K562 (cell line): ENCODE results near the gene UGT1A3. TPM values are rescaled to one million over a fixed set of nuclear protein-coding genes. Genes with fewer than 3 reads are reported as not detected.

Source experiments
- ATAC-seq: fragments of 200-7000 bp; cut with Tn5 transposase; 3 replicates; pipeline ENCODE4 v1.9.1; 2020; ENCODE audit warnings: moderate library complexity
- BruUV-seq: library from RNA; stranded (reverse); fragments of 400-500 nt; replicated peaks from 2 replicates; lab custom pipeline; 2021; lab: Mats Ljungman, UMichigan
- CTCF ChIA-PET: fragments of 300-600 bp; formaldehyde crosslinking; extraction: SDS; loops from one replicate; lab custom pipeline; 2021; ENCODE audit warnings: low intra/inter-chr PET ratio; lab: Yijun Ruan, JAX
- POLR2A ChIA-PET: fragments of 300-600, 350-650 bp; sonication (Branson Sonifier 250); formaldehyde crosslinking; extraction: SDS; loops from one replicate; lab custom pipeline; 2021; ENCODE audit warnings: antibody characterized with exemption, inconsistent platforms; lab: Yijun Ruan, JAX
- DNase-seq, 4 experiments: peaks; one replicate each; pipeline versions ENCODE4 v3.0.0 to v3.0.0-alpha.2; 2011 to 2018; ENCODE audit warnings: low spot score in 3 of 4, mixed read lengths in 3 of 4; ENCODE audit errors: extremely low read depth in 1 of 4
- FAIRE-seq: peaks from 2 replicates; lab custom pipeline; 2011; peaks lifted over from hg19 to GRCh38; lab: Jason Lieb, UNC
- H2AFZ ChIP-seq: 2 replicates; pipeline ENCODE4 v1.6.0; 2011; ENCODE audit warnings: low read depth, low read length, control low read depth, inconsistent platforms
- H3K27ac ChIP-seq: fragments of 200-600 bp; 3 replicates; pipeline ENCODE4 v1.8.0; 2011; ENCODE audit warnings: low read depth, mild to moderate bottlenecking, control low read depth, inconsistent platforms, low read length, moderate library complexity, mixed read lengths; ENCODE audit errors: extremely low read depth
- H3K27me3 ChIP-seq, 2 experiments: fragments of 300-600 bp in 1 of 2; 2 replicates in 1 of 2; 3 replicates in 1 of 2; pipeline versions ENCODE4 v1.6.0 to v1.8.0; 2011; ENCODE audit warnings: inconsistent platforms in 2 of 2, low read length in 2 of 2, mild to moderate bottlenecking in 1 of 2, mixed read lengths in 1 of 2, moderate library complexity in 1 of 2; ENCODE audit not compliant: control insufficient read depth in 2 of 2, insufficient read depth in 2 of 2
- H3K36me3 ChIP-seq: fragments of 300-600 bp; 3 replicates; pipeline ENCODE4 v1.8.0; 2011; ENCODE audit warnings: mild to moderate bottlenecking, low read length, inconsistent platforms; ENCODE audit not compliant: control insufficient read depth, insufficient read depth
- H3K4me1 ChIP-seq, 2 experiments: fragments of 200-600 bp in 1 of 2; replicated peaks in 1 of 2; 2 replicates in 1 of 2; 3 replicates in 1 of 2; pipeline versions ENCODE4 v1.5.1 to v1.8.0; 2011; ENCODE audit warnings: inconsistent platforms in 2 of 2, low read length in 2 of 2, mild to moderate bottlenecking in 1 of 2, mixed read lengths in 1 of 2, moderate library complexity in 1 of 2; ENCODE audit not compliant: control insufficient read depth in 2 of 2, insufficient read depth in 2 of 2
- H3K4me2 ChIP-seq: 2 replicates; pipeline ENCODE4 v1.6.1; 2011; ENCODE audit warnings: low read length, control low read depth, inconsistent platforms, mixed read lengths; ENCODE audit not compliant: insufficient read depth
- H3K4me3 ChIP-seq: fragments of 200-600 bp; sonication (generic), shearing (Covaris generic); 2 replicates; pipeline ENCODE4 v1.5.1; 2016; ENCODE audit warnings: control low read depth, inconsistent platforms
- H3K79me2 ChIP-seq: fragments of 200-600 bp; 3 replicates; pipeline ENCODE4 v1.8.0; 2011; ENCODE audit warnings: low read length, inconsistent platforms; ENCODE audit not compliant: control insufficient read depth, insufficient read depth
- H3K9ac ChIP-seq, 2 experiments: 2 replicates each; pipeline versions ENCODE4 v1.6.0 to v1.6.1; 2011; ENCODE audit warnings: low read depth in 2 of 2, low read length in 2 of 2, control low read depth in 1 of 2, inconsistent platforms in 1 of 2, mild to moderate bottlenecking in 1 of 2, mixed read lengths in 1 of 2; ENCODE audit not compliant: insufficient read depth in 1 of 2
- H3K9me1 ChIP-seq: one replicate; pipeline ENCODE4 v1.6.0; 2011; ENCODE audit warnings: inconsistent platforms, mild to moderate bottlenecking, low read length, moderate library complexity; ENCODE audit not compliant: control insufficient read depth, insufficient read depth
- H3K9me3 ChIP-seq: replicated peaks from 2 replicates; pipeline ENCODE4 v1.5.1; 2011; ENCODE audit warnings: low read depth, low read length, inconsistent platforms; ENCODE audit not compliant: control insufficient read depth, insufficient read depth
- H4K20me1 ChIP-seq: replicated peaks from 2 replicates; pipeline ENCODE4 v1.6.1; 2011; ENCODE audit warnings: low read length, inconsistent platforms, mixed read lengths; ENCODE audit not compliant: control insufficient read depth, insufficient read depth
- CAMTA2 ChIP-seq: fragments of 250-450 bp; sonication (Bioruptor Pico); conservative IDR thresholded peaks from 2 replicates; pipeline ENCODE4 v1.5.1; 2022
- CHD1 ChIP-seq: fragments of 200-600 bp; sonication (generic); IDR thresholded peaks from one replicate; pipeline ENCODE4 v1.6.1; 2012; ENCODE audit warnings: mild to moderate bottlenecking, moderate library complexity, low read length, inconsistent platforms
- GTF2A2 ChIP-seq: IDR thresholded peaks from 2 replicates; pipeline ENCODE4 v1.6.1; 2016; ENCODE audit warnings: mild to moderate bottlenecking, missing genetic modification characterization, missing compliant biosample characterization
- MYNN ChIP-seq, 2 experiments: sonication (generic); formaldehyde crosslinking in 1 of 2; IDR thresholded peaks; 2 replicates each; pipeline versions ENCODE4 v1.5.0 to v1.6.1; 2016 to 2020; ENCODE audit warnings: antibody characterized with exemption in 1 of 2, missing genetic modification reagents in 1 of 2
- PML ChIP-seq: IDR thresholded peaks from 2 replicates; pipeline ENCODE4 v1.6.1; 2012; ENCODE audit warnings: low read length, inconsistent platforms
- POU5F1 ChIP-seq: fragments of 150-350 bp; IDR thresholded peaks from 2 replicates; pipeline ENCODE4 v1.6.1; 2014; ENCODE audit warnings: borderline replicate concordance, low read length, low read depth, mild to moderate bottlenecking; ENCODE audit not compliant: partially characterized antibody
- RCOR1 ChIP-seq, 2 experiments: IDR thresholded peaks; 2 replicates each; pipeline ENCODE4 v1.6.1; 2012; ENCODE audit warnings: low read depth in 2 of 2, low read length in 2 of 2, borderline replicate concordance in 1 of 2, improper control_type of control experiment in 1 of 2
- RNF219 ChIP-seq: fragments of 250-450 bp; sonication (Bioruptor Pico); IDR thresholded peaks from 2 replicates; pipeline ENCODE4 v1.5.0; 2022; ENCODE audit warnings: mild to moderate bottlenecking
- SIN3A ChIP-seq, 2 experiments: fragments of 150-350 bp in 1 of 2; IDR thresholded peaks; 2 replicates each; pipeline ENCODE4 v1.6.1; 2011 to 2016; ENCODE audit warnings: borderline replicate concordance in 2 of 2, low read depth in 2 of 2, low read length in 2 of 2, mild to moderate bottlenecking in 2 of 2, moderate library complexity in 2 of 2; ENCODE audit not compliant: control insufficient read depth in 1 of 2
- SLC30A9 ChIP-seq: fragments of 250-450 bp; sonication (Bioruptor Pico); IDR thresholded peaks from 2 replicates; pipeline ENCODE4 v1.8.0; 2022; ENCODE audit warnings: mild to moderate bottlenecking, moderate library complexity
- ZNF184 ChIP-seq: sonication (generic); formaldehyde crosslinking; IDR thresholded peaks from 2 replicates; pipeline ENCODE4 v1.5.0; 2020; ENCODE audit warnings: missing genetic modification reagents
- ZNF217 ChIP-seq: sonication (generic); formaldehyde crosslinking; IDR thresholded peaks from 2 replicates; pipeline ENCODE4 v1.8.0; 2022; ENCODE audit warnings: mild to moderate bottlenecking, missing genetic modification reagents
- ZNF3 ChIP-seq: fragments of 250-450 bp; sonication (Bioruptor Pico); IDR thresholded peaks from 2 replicates; pipeline ENCODE4 v1.5.0; 2021; ENCODE audit warnings: mild to moderate bottlenecking, moderate library complexity
- ZSCAN29 ChIP-seq: fragments of 450-650 bp; IDR thresholded peaks from 2 replicates; pipeline ENCODE4 v1.6.1; 2017
- WGBS: fragments of 100-300 bp; shearing (Covaris generic); methylation state at CpG from one replicate; pipeline ENCODE4 v1.1.6; 2016; ENCODE audit warnings: low coverage, mixed read lengths; ENCODE audit not compliant: insufficient coverage; ENCODE audit errors: missing lambda C conversion rate; 5-methylcytosine and 5-hydroxymethylcytosine counted together
- in situ Hi-C: fragments of 300-500 bp; cut with MboI; formaldehyde crosslinking; loops from 4 replicates; pipeline ENCODE4 v1.15.0; 2018; ENCODE audit warnings: inconsistent platforms, mixed read lengths
- intact Hi-C: fragments of 100-400 bp; cut with micrococcal nuclease; formaldehyde crosslinking; loops from 2 replicates; pipeline ENCODE4 v1.14.2; 2022
- polyA plus RNA-seq, 8 experiments: library from polyadenylated mRNA; depleted of rRNA in 4 of 8; stranded (reverse) in 5 of 8; unstranded in 3 of 8; fragments of >200 nt; fragmentation: Nextera tagmentation in 2 of 8; fragmentation: Illumina TruSeq in 1 of 8; extraction: Ambion mirVana in 2 of 8; extraction: Trizol in 1 of 8; gene quantifications; 2 replicates each; pipeline versions ENCODE4 v1.2.1 to v1.2.3, GENCODE V29; 2011 to 2014; ENCODE audit warnings: inconsistent platforms in 1 of 8, missing spikeins in 1 of 8
- total RNA-seq, 7 experiments: library from RNA; depleted of rRNA in 6 of 7; stranded (reverse); fragments of >200 nt in 6 of 7; fragmentation: Illumina TruSeq in 2 of 7; extraction: Trizol in 2 of 7; gene quantifications; 2 replicates each; pipeline versions ENCODE4 v1.2.1 to v1.2.3, GENCODE V29; 2011 to 2021; ENCODE audit warnings: low replicate concordance in 1 of 7
- TF ChIP-seq, protein P1 (sequence below): fragments of 250-450 bp; sonication (Bioruptor Pico); IDR thresholded peaks from 2 replicates; pipeline ENCODE4 v1.4.0; 2020; ENCODE audit warnings: mild to moderate bottlenecking, moderate library complexity
- TF ChIP-seq, protein P2 (sequence below): fragments of 250-450 bp; sonication (Bioruptor Pico); IDR thresholded peaks from 2 replicates; pipeline ENCODE4 v1.8.0; 2021; ENCODE audit warnings: moderate library complexity, mild to moderate bottlenecking, inconsistent platforms

UGT1A3 gene
- total and polyA plus RNA-seq, 9 of the 15 experiments (the other 6 are each of a cell fraction or from before 2014, with no cell fraction given) = not detected

DNA sequence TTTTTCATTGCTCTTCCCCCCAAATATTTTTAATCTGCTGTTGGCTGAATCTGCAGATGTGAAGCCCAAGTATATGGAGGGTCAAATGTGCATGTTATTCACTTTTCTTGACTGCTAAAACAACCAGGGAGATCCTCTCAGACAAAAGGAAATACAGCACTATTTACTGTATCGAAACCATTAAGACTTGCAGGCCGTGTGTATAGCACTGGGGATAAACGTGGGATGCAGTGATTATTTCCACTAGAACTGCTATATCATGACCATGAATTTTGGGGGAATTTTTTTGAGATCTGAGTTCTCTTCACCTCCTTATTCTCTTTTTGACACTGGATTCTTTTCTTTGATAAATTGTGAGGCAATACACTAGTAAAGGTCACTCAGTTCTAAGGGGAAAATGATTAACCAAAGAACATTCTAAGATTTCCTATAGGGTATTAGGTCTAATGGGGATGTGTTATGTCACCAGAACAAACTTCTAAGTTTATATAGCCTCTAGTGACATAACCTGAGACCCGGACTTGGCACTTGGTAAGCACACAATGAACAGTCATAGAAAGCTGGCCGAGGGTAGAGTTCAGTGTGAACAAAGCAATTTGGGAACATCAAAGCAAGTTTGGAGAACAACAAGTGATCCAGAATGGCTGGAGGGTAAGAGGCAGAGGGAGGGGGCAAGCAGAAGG lies 16.4 kb downstream of the UGT1A3 start:
- Histone ChIP-seq H3K36me3 (no peaks in the 10 kb centered on the region), H3K4me1 (peaks cover 0 to 7% of the 10 kb centered on the region in 2 experiments; a peak in 2 of 5 replicates), H4K20me1 (no peaks in the 10 kb centered on the region), H3K79me2 (no peaks in the 10 kb centered on the region), H3K4me2 (no peak overlapping the region), H3K27ac (no peak overlapping the region), H2AFZ (no peak overlapping the region), H3K9me3 (no peaks in the 10 kb centered on the region), H3K9me1 (no peaks in the 10 kb centered on the region), H3K9ac (no peak overlapping the region), H3K27me3 (no peaks in the 10 kb centered on the region), H3K4me3 (no peak overlapping the region)
- ChIA-PET CTCF (no interaction called here), POLR2A (no interaction called here)
- FAIRE-seq (no peak), ATAC-seq (no peak), DNase-seq (no peak)
- in situ Hi-C loops = no loop called here
- BruUV-seq = no TSS peak
- WGBS = 0% methylated on average over 3 of the region's 5 CpGs
- intact Hi-C loops = no loop called here
- no peak for TF ChIP-seq POU5F1
- TF ChIP-seq GTF2A2 (tag) = no peak
- TF ChIP-seq, protein P1, sequence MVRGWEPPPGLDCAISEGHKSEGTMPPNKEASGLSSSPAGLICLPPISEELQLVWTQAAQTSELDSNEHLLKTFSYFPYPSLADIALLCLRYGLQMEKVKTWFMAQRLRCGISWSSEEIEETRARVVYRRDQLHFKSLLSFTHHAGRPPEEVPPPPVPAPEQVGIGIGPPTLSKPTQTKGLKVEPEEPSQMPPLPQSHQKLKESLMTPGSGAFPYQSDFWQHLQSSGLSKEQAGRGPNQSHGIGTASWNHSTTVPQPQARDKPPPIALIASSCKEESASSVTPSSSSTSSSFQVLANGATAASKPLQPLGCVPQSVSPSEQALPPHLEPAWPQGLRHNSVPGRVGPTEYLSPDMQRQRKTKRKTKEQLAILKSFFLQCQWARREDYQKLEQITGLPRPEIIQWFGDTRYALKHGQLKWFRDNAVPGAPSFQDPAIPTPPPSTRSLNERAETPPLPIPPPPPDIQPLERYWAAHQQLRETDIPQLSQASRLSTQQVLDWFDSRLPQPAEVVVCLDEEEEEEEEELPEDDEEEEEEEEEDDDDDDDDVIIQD (CRISPR knock-in tag) = no peak
- TF ChIP-seq CAMTA2 (CRISPR knock-in tag) = no peak
- TF ChIP-seq, protein P2, sequence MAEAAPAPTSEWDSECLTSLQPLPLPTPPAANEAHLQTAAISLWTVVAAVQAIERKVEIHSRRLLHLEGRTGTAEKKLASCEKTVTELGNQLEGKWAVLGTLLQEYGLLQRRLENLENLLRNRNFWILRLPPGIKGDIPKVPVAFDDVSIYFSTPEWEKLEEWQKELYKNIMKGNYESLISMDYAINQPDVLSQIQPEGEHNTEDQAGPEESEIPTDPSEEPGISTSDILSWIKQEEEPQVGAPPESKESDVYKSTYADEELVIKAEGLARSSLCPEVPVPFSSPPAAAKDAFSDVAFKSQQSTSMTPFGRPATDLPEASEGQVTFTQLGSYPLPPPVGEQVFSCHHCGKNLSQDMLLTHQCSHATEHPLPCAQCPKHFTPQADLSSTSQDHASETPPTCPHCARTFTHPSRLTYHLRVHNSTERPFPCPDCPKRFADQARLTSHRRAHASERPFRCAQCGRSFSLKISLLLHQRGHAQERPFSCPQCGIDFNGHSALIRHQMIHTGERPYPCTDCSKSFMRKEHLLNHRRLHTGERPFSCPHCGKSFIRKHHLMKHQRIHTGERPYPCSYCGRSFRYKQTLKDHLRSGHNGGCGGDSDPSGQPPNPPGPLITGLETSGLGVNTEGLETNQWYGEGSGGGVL (CRISPR knock-in tag) = no peak
- no peak for TF ChIP-seq MYNN (IDR thresholded peaks at IDR 0.05)
- no peak for TF ChIP-seq MYNN (CRISPR knock-in tag; IDR thresholded peaks at IDR 0.05)
- TF ChIP-seq ZNF3 (CRISPR knock-in tag) = no peak
- TF ChIP-seq ZNF184 (CRISPR knock-in tag) = no peak
- no peak for TF ChIP-seq RNF219 (CRISPR knock-in tag)
- TF ChIP-seq ZNF217 (CRISPR knock-in tag) = no peak
- TF ChIP-seq CHD1 = no peak
- no peak for TF ChIP-seq PML
- no peak for TF ChIP-seq ZSCAN29
- TF ChIP-seq SIN3A (IDR thresholded peaks at IDR 0.05; ENCODE audit: borderline replicate concordance in 2 of 2, control insufficient read depth in 1 of 2, low read depth in 2 of 2, low read length in 2 of 2) = no peak
- TF ChIP-seq SLC30A9 (CRISPR knock-in tag) = no peak
- no peak for TF ChIP-seq RCOR1 (IDR thresholded peaks at IDR 0.05; ENCODE audit: borderline replicate concordance in 1 of 2, low read depth in 2 of 2, low read length in 2 of 2)
